OCI-LY7 (cell line): ENCODE measurements around the gene KCNJ9. TPM values are rescaled to one million over a fixed set of nuclear protein-coding genes. Genes with fewer than 3 reads are reported as not detected.

ENCODE experiments used
- BruUV-seq: library from RNA; stranded (reverse); fragments of 400-500 nt; replicated peaks from 2 replicates; lab custom pipeline; 2021; lab: Mats Ljungman, UMichigan
- CTCF ChIA-PET: fragments of 300-600 bp; sonication (Branson Sonifier 250); formaldehyde crosslinking; loops from one replicate; lab custom pipeline; 2022; ENCODE audit warnings: antibody characterized with exemption; ENCODE audit not compliant: unreplicated experiment; lab: Charles Lee
- POLR2A ChIA-PET: fragments of 300-600 bp; sonication (Branson Sonifier 250); formaldehyde crosslinking; loops from one replicate; lab custom pipeline; 2022; ENCODE audit warnings: antibody characterized with exemption; lab: Charles Lee
- DNase-seq: peaks from one replicate; pipeline ENCODE4 v3.0.0-alpha.2; 2015; ENCODE audit warnings: low spot score
- H2AFZ ChIP-seq: fragments of 200-600 bp; sonication (generic), shearing (Covaris generic); 2 replicates; pipeline ENCODE4 v1.6.1; 2014; ENCODE audit warnings: mild to moderate bottlenecking, antibody characterized with exemption, low read length, moderate library complexity
- H3K27ac ChIP-seq: fragments of 200-600 bp; sonication (generic); 2 replicates; pipeline ENCODE4 v1.5.1; 2014; ENCODE audit warnings: mixed run types, low read depth, mild to moderate bottlenecking, moderate library complexity, low read length, inconsistent platforms; ENCODE audit not compliant: poor library complexity, severe bottlenecking
- H3K36me3 ChIP-seq: fragments of 200-600 bp; sonication (generic); 2 replicates; pipeline ENCODE4 v1.6.1; 2014; ENCODE audit warnings: mild to moderate bottlenecking, antibody characterized with exemption, low read length, moderate library complexity, mixed read lengths; ENCODE audit not compliant: insufficient read depth
- H3K4me1 ChIP-seq: fragments of 200-600 bp; sonication (generic); 2 replicates; pipeline ENCODE4 v1.5.1; 2014; ENCODE audit warnings: mild to moderate bottlenecking, low read length; ENCODE audit not compliant: insufficient read depth, poor library complexity, severe bottlenecking
- H3K4me2 ChIP-seq: fragments of 200-600 bp; sonication (generic); 2 replicates; pipeline ENCODE4 v1.6.1; 2014; ENCODE audit warnings: mild to moderate bottlenecking, low read length
- H3K4me3 ChIP-seq: fragments of 200-600 bp; sonication (generic); 2 replicates; pipeline ENCODE4 v1.5.1; 2014; ENCODE audit warnings: mild to moderate bottlenecking, low read depth, low read length; ENCODE audit not compliant: poor library complexity, severe bottlenecking
- H3K79me2 ChIP-seq: fragments of 200-600 bp; sonication (generic); 2 replicates; pipeline ENCODE4 v1.6.1; 2016; ENCODE audit warnings: low read depth, mild to moderate bottlenecking, low read length, moderate library complexity, mixed read lengths; ENCODE audit not compliant: insufficient read depth
- H3K9me2 ChIP-seq: fragments of 200-600 bp; sonication (generic); 2 replicates; pipeline ENCODE4 v1.6.1; 2016; ENCODE audit warnings: mild to moderate bottlenecking, low read length, mixed read lengths; ENCODE audit not compliant: insufficient read depth
- H3K9me3 ChIP-seq: fragments of 200-600 bp; sonication (generic); 2 replicates; pipeline ENCODE4 v1.6.1; 2014; ENCODE audit warnings: mild to moderate bottlenecking, mixed run types, low read length, mixed read lengths
- H4K20me1 ChIP-seq: fragments of 200-600 bp; sonication (generic); 2 replicates; pipeline ENCODE4 v1.6.1; 2014; ENCODE audit warnings: mild to moderate bottlenecking, antibody characterized with exemption, low read length, moderate library complexity, mixed read lengths; ENCODE audit not compliant: insufficient read depth
- CTCF ChIP-seq: fragments of 200-600 bp; sonication (generic); conservative IDR thresholded peaks from 2 replicates; pipeline ENCODE4 v1.5.1; 2014; ENCODE audit warnings: mild to moderate bottlenecking, antibody characterized with exemption, low read length, moderate library complexity, mixed read lengths
- EZH2phosphoT487 ChIP-seq: fragments of 200-600 bp; sonication (generic); IDR thresholded peaks from 2 replicates; pipeline ENCODE4 v1.6.1; 2018; ENCODE audit warnings: low read depth, borderline replicate concordance, mild to moderate bottlenecking, mixed run types, antibody characterized with exemption, low read length, moderate library complexity, mixed read lengths
- intact Hi-C: fragments of 100-400 bp; cut with micrococcal nuclease; formaldehyde crosslinking; loops from one replicate; pipeline ENCODE4 v1.10.0; 2022; ENCODE audit not compliant: unreplicated experiment
- total RNA-seq, 2 experiments: library from RNA; depleted of rRNA in 1 of 2; stranded (reverse); fragments of >200 nt in 1 of 2; shearing (Covaris generic) in 1 of 2; gene quantifications; 2 replicates each; pipeline ENCODE4 v1.2.3, GENCODE V29; 2014 to 2022

The KCNJ9 gene
- total RNA-seq, 2 experiments from 2014 or later = not detected

- H2AFZ ChIP-seq = no peak overlapping the region
- no peak for TF ChIP-seq EZH2phosphoT487
- no peak for TF ChIP-seq CTCF
- no peak overlapping the region for H3K4me3 ChIP-seq
- no TSS peak for BruUV-seq
- H3K36me3 ChIP-seq = peaks cover 17% of the 10 kb centered on the region
- H3K4me1 ChIP-seq = no peaks in the 10 kb centered on the region
- no peaks in the 10 kb centered on the region for H4K20me1 ChIP-seq
- no peaks in the 10 kb centered on the region for H3K79me2 ChIP-seq
- no peaks in the 10 kb centered on the region for H3K9me2 ChIP-seq
- DNase-seq = no peak
- intact Hi-C loops = no loop called here
- no peak overlapping the region for H3K4me2 ChIP-seq
- ChIA-PET POLR2A (interaction anchor here (0.7 kb wide), 1 partner anchor 102 kb away, joined by 3 read pairs; no protein-coding TSS in a partner anchor), CTCF (interaction anchor here (0.6 to 1.3 kb wide), 4 partner anchors 9 to 63 kb away, joined by 3 to 9 read pairs (median 4); no protein-coding TSS in a partner anchor)
- H3K27ac ChIP-seq = no peak overlapping the region
- no peaks in the 10 kb centered on the region for H3K9me3 ChIP-seq
Observed at GRCh38 chr1:160086456-160086892, 5.1 kb downstream of the KCNJ9 start.

DNA sequence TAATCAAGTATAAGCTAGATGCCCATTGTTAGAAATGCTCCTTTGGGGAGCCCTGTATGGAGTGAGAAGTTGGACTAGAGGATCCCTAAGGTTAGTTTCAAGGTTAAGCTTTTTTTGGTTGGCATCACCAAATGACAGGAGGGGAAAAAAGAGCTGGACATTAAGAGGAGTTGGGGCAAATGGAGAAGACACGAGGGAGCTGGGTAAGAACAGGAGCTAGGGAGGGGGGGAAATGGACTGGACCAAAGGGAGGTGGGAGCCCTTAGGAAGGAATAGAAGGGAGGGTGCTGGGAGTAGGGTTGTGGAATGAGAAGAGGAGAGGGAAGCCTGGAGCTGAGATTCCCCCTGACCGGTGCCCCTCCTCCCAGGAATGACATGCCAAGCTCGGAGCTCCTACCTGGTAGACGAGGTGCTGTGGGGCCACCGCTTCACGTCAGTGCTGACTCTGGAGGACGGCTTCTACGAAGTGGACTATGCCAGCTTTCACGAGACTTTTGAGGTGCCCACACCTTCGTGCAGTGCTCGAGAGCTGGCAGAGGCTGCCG, 5.9 kb downstream of the KCNJ9 start:
- Histone ChIP-seq H3K9me3 (no peaks in the 10 kb centered on the region), H3K4me3 (no peak overlapping the region), H2AFZ (no peak overlapping the region), H3K9me2 (no peaks in the 10 kb centered on the region), H3K4me1 (no peaks in the 10 kb centered on the region), H3K79me2 (no peaks in the 10 kb centered on the region), H4K20me1 (no peaks in the 10 kb centered on the region), H3K4me2 (no peak overlapping the region), H3K36me3 (peaks cover 20% of the 10 kb centered on the region), H3K27ac (no peak overlapping the region)
- ChIA-PET CTCF (interaction anchor here (0.8 to 1.3 kb wide), 4 partner anchors 10 to 62 kb away, joined by 3 to 9 read pairs (median 5); partner anchors contain the start of gene IGSF8), POLR2A (interaction anchor here (0.5 to 0.7 kb wide), 2 partner anchors 51 to 103 kb away, joined by 3 read pairs; no protein-coding TSS in a partner anchor)
- BruUV-seq = no TSS peak
- DNase-seq = no peak
- TF ChIP-seq EZH2phosphoT487 (no peak), CTCF (no peak)
- intact Hi-C loops = no loop called here

GRCh38 chr1:160089883-160090282, 8.5 kb downstream of the KCNJ9 start:
- DNase-seq = no peak
- Histone ChIP-seq H3K4me3 (no peak overlapping the region), H2AFZ (no peak overlapping the region), H3K79me2 (no peaks in the 10 kb centered on the region), H4K20me1 (no peaks in the 10 kb centered on the region), H3K36me3 (peaks cover 27% of the 10 kb centered on the region; the same call in 1 of the 2 replicates), H3K27ac (no peak overlapping the region), H3K4me1 (no peaks in the 10 kb centered on the region), H3K4me2 (no peak overlapping the region), H3K9me3 (no peaks in the 10 kb centered on the region), H3K9me2 (no peaks in the 10 kb centered on the region)
- CTCF ChIA-PET = no interaction called here
- POLR2A ChIA-PET = no interaction called here
- no TSS peak for BruUV-seq
- TF ChIP-seq EZH2phosphoT487 = no peak
- intact Hi-C loops = no loop called here
